OCI-LY7 (cell line): ENCODE measurements around the gene AAK1.

ENCODE experiments used
- CTCF ChIP-seq: fragments of 200-600 bp; sonication (generic); conservative IDR thresholded peaks from 2 replicates; pipeline ENCODE4 v1.5.1; 2014; ENCODE audit warnings: mild to moderate bottlenecking, antibody characterized with exemption, low read length, moderate library complexity, mixed read lengths
- EZH2phosphoT487 ChIP-seq: fragments of 200-600 bp; sonication (generic); IDR thresholded peaks from 2 replicates; pipeline ENCODE4 v1.6.1; 2018; ENCODE audit warnings: low read depth, borderline replicate concordance, mild to moderate bottlenecking, mixed run types, antibody characterized with exemption, low read length, moderate library complexity, mixed read lengths

DNA sequence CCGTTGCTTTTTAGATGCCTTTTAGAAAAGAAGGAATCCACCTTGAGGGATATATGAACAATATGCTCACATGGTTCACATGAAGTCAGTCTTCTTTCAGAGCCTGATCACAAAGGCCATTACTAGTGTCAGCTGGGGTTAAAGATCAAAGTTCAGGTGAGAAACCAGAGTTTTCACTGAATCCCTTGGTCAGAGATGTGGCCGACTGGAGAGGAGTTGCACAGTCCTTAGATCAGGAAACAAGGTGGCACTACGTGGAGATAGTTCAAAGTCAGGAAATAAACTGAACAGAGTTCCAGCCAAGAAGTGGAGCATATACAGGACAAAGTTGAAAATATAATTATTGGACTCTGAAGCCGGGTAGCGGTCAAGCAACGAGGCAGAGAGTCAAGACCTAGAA lies 54.6 kb downstream of the AAK1 start:
- no peak for TF ChIP-seq CTCF
- TF ChIP-seq EZH2phosphoT487 = no peak
